Esophagus muscularis mucosa (tissue), 4 donors: Measurements from ENCODE around the gene TERB1.

Experiments used
- CTCF ChIP-seq, 3 experiments: fragments of 200-600 bp in 2 of 3; fragments of 450-650 bp in 1 of 3; sonication (generic) in 2 of 3; IDR thresholded peaks; one replicate each; pipeline ENCODE4 v1.5.1; 2017 to 2019; ENCODE audit warnings: antibody characterized with exemption in 3 of 3, mild to moderate bottlenecking in 2 of 3, moderate library complexity in 1 of 3
- EP300 ChIP-seq: sonication (generic); formaldehyde crosslinking; IDR thresholded peaks from one replicate; pipeline ENCODE4 v1.6.1; 2017; ENCODE audit warnings: antibody characterized with exemption
- POLR2A ChIP-seq: fragments of 450-650 bp; IDR thresholded peaks from one replicate; pipeline ENCODE4 v1.6.1; 2017; ENCODE audit warnings: antibody characterized with exemption, moderate library complexity, mild to moderate bottlenecking, low read depth
- POLR2AphosphoS5 ChIP-seq, 2 donors: sonication (generic); formaldehyde crosslinking; IDR thresholded peaks; one replicate each; pipeline ENCODE4 v1.6.1; 2017; ENCODE audit warnings: antibody characterized with exemption in 2 of 2

GRCh38 chr16:66713076-66713475 lies 88.3 kb downstream of the TERB1 start:
- TF ChIP-seq CTCF (IDR thresholded peaks at IDR 0.05) (no peak), POLR2AphosphoS5 (IDR thresholded peaks at IDR 0.05) (no peak), POLR2A (no peak), EP300 (no peak)
